MM.1S (cell line): Measurements from ENCODE around the gene RET.

Experiments
- DNase-seq: peaks from one replicate; pipeline ENCODE4 v3.0.0-alpha.2; 2015
- H2AFZ ChIP-seq: fragments of 300-600 bp; sonication (generic); 2 replicates; pipeline ENCODE4 v1.6.0; 2016; ENCODE audit warnings: antibody characterized with exemption, low read length
- H3F3A ChIP-seq: fragments of 300-600 bp; sonication (generic); 2 replicates; pipeline ENCODE4 v1.6.1; 2016; ENCODE audit warnings: mild to moderate bottlenecking, antibody characterized with exemption, low read length, moderate library complexity, mixed read lengths; ENCODE audit not compliant: insufficient read depth
- H3K27ac ChIP-seq: fragments of 300-600 bp; sonication (generic); 2 replicates; pipeline ENCODE4 v1.5.1; 2016; ENCODE audit warnings: mild to moderate bottlenecking, low read length
- H3K27me3 ChIP-seq: fragments of 300-600 bp; sonication (generic); replicated peaks from 2 replicates; pipeline ENCODE4 v1.6.0; 2016; ENCODE audit warnings: low read length; ENCODE audit not compliant: insufficient read depth
- H3K36me3 ChIP-seq: fragments of 300-600 bp; sonication (generic); replicated peaks from 2 replicates; pipeline ENCODE4 v1.6.1; 2016; ENCODE audit warnings: mild to moderate bottlenecking, low read length, mixed read lengths; ENCODE audit not compliant: insufficient read depth
- H3K4me1 ChIP-seq: fragments of 300-600 bp; sonication (generic); 2 replicates; pipeline ENCODE4 v1.6.1; 2016; ENCODE audit warnings: low read length, mixed read lengths
- H3K4me2 ChIP-seq: fragments of 300-600 bp; sonication (generic); 2 replicates; pipeline ENCODE4 v1.6.0; 2016; ENCODE audit warnings: low read depth, low read length
- H3K4me3 ChIP-seq: fragments of 300-600 bp; sonication (generic); 2 replicates; pipeline ENCODE4 v1.5.1; 2016; ENCODE audit warnings: low read length, mixed read lengths
- H3K79me2 ChIP-seq: fragments of 300-600 bp; sonication (generic); 2 replicates; pipeline ENCODE4 v1.6.1; 2016; ENCODE audit warnings: mixed run types, low read length, mixed read lengths
- H3K9ac ChIP-seq: fragments of 300-600 bp; sonication (generic); 2 replicates; pipeline ENCODE4 v1.6.1; 2016; ENCODE audit warnings: low read length, mixed read lengths
- H3K9me2 ChIP-seq: fragments of 300-600 bp; sonication (generic); replicated peaks from 2 replicates; pipeline ENCODE4 v1.6.1; 2016; ENCODE audit warnings: mild to moderate bottlenecking, low read length, mixed read lengths; ENCODE audit not compliant: insufficient read depth
- H3K9me3 ChIP-seq: fragments of 300-600 bp; sonication (generic); replicated peaks from 2 replicates; pipeline ENCODE4 v1.6.1; 2016; ENCODE audit warnings: mild to moderate bottlenecking, low read length, mixed read lengths; ENCODE audit not compliant: insufficient read depth
- H4K20me1 ChIP-seq: fragments of 300-600 bp; sonication (generic); 2 replicates; pipeline ENCODE4 v1.6.1; 2016; ENCODE audit warnings: mild to moderate bottlenecking, low read length, moderate library complexity, mixed read lengths; ENCODE audit not compliant: insufficient read depth
- CTCF ChIP-seq: fragments of 300-600 bp; sonication (generic); IDR thresholded peaks from 2 replicates; pipeline ENCODE4 v1.5.1; 2016; ENCODE audit warnings: antibody characterized with exemption, low read length, mixed read lengths
- EZH2 ChIP-seq: fragments of 300-600 bp; sonication (generic); optimal IDR thresholded peaks from 2 replicates; pipeline ENCODE3; 2017; ENCODE audit warnings: low read depth, mild to moderate bottlenecking, antibody characterized with exemption, low read length, mixed read lengths
- EZH2phosphoT487 ChIP-seq: fragments of 300-600 bp; sonication (generic); IDR thresholded peaks from 2 replicates; pipeline ENCODE4 v1.6.1; 2018; ENCODE audit warnings: antibody characterized with exemption, low read length

The RET gene

GRCh38 chr10:43061760-43062159 lies 15.1 kb upstream of the RET start:
- Histone ChIP-seq H4K20me1 (no peaks in the 10 kb centered on the region), H3K27me3 (no peaks in the 10 kb centered on the region), H3K79me2 (no peaks in the 10 kb centered on the region), H3F3A (no peaks in the 10 kb centered on the region), H3K4me2 (no peak overlapping the region), H3K4me1 (no peaks in the 10 kb centered on the region), H3K9me3 (no peaks in the 10 kb centered on the region), H3K9me2 (no peaks in the 10 kb centered on the region), H2AFZ (no peak overlapping the region), H3K4me3 (no peak overlapping the region), H3K27ac (no peak overlapping the region), H3K9ac (no peak overlapping the region), H3K36me3 (no peaks in the 10 kb centered on the region)
- TF ChIP-seq EZH2phosphoT487 = no peak
- no peak for TF ChIP-seq EZH2
- TF ChIP-seq CTCF = no peak
- DNase-seq = no peak

GRCh38 chr10:43062402-43063160 lies 14.3 kb upstream of the RET start:
- H3K9ac ChIP-seq = no peak overlapping the region
- no peak overlapping the region for H3K4me3 ChIP-seq
- no peaks in the 10 kb centered on the region for H3F3A ChIP-seq
- H3K27me3 ChIP-seq = no peaks in the 10 kb centered on the region
- H3K9me3 ChIP-seq = no peaks in the 10 kb centered on the region
- no peaks in the 10 kb centered on the region for H4K20me1 ChIP-seq
- no peaks in the 10 kb centered on the region for H3K36me3 ChIP-seq
- no peak for TF ChIP-seq CTCF
- TF ChIP-seq EZH2 = no peak
- no peak for TF ChIP-seq EZH2phosphoT487
- no peak overlapping the region for H3K4me2 ChIP-seq
- H3K79me2 ChIP-seq = no peaks in the 10 kb centered on the region
- H3K9me2 ChIP-seq = no peaks in the 10 kb centered on the region
- H2AFZ ChIP-seq = no peak overlapping the region
- DNase-seq = no peak
- no peak overlapping the region for H3K27ac ChIP-seq
- no peaks in the 10 kb centered on the region for H3K4me1 ChIP-seq

- Histone ChIP-seq H3K4me3 (no peak overlapping the region), H3F3A (no peaks in the 10 kb centered on the region), H3K27me3 (peaks cover 8% of the 10 kb centered on the region), H3K9me3 (no peaks in the 10 kb centered on the region), H3K9me2 (no peaks in the 10 kb centered on the region), H3K27ac (no peak overlapping the region), H2AFZ (no peak overlapping the region), H3K9ac (no peak overlapping the region), H3K4me1 (no peaks in the 10 kb centered on the region), H4K20me1 (no peaks in the 10 kb centered on the region), H3K4me2 (no peak overlapping the region), H3K36me3 (no peaks in the 10 kb centered on the region), H3K79me2 (no peaks in the 10 kb centered on the region)
- no peak for DNase-seq
- no peak for TF ChIP-seq EZH2
- TF ChIP-seq EZH2phosphoT487 = no peak
- TF ChIP-seq CTCF = no peak
Observed at GRCh38 chr10:43064331-43065075, 12.4 kb upstream of the RET start.
